GM23338 (cell line): ENCODE measurements around the gene CLDN2. TPM values are rescaled to one million over a fixed set of nuclear protein-coding genes. Genes with fewer than 3 reads are reported as not detected.

ENCODE experiments used
- ATAC-seq: fragments of 200-7000 bp; cut with Tn5 transposase; 3 replicates; pipeline ENCODE4 v1.9.1; 2020
- DNase-seq: peaks from one replicate; pipeline ENCODE4 v3.0.0-alpha.2; 2015; ENCODE audit warnings: low spot score
- H2AFZ ChIP-seq: fragments of 200-600 bp; sonication (generic); 2 replicates; pipeline ENCODE4 v1.8.0; 2016; ENCODE audit warnings: antibody characterized with exemption, mild to moderate bottlenecking, moderate library complexity
- H3F3A ChIP-seq: fragments of 200-600 bp; sonication (generic); replicated peaks from 2 replicates; pipeline ENCODE4 v1.8.0; 2017; ENCODE audit warnings: antibody characterized with exemption, mixed run types, low read depth
- H3K27ac ChIP-seq: fragments of 200-600 bp; sonication (generic); 2 replicates; pipeline ENCODE4 v1.6.1; 2016; ENCODE audit warnings: low read depth
- H3K27me3 ChIP-seq: fragments of 200-600 bp; sonication (generic); 2 replicates; pipeline ENCODE4 v1.8.0; 2016; ENCODE audit warnings: mild to moderate bottlenecking, mixed run types, moderate library complexity; ENCODE audit not compliant: insufficient read depth
- H3K36me3 ChIP-seq: fragments of 200-600 bp; sonication (generic); 2 replicates; pipeline ENCODE4 v1.8.0; 2016; ENCODE audit warnings: mild to moderate bottlenecking; ENCODE audit not compliant: insufficient read depth
- H3K4me1 ChIP-seq: fragments of 200-600 bp; sonication (generic); 2 replicates; pipeline ENCODE4 v1.8.0; 2016; ENCODE audit warnings: mild to moderate bottlenecking, moderate library complexity; ENCODE audit not compliant: insufficient read depth
- H3K4me2 ChIP-seq: fragments of 200-600 bp; sonication (generic); 2 replicates; pipeline ENCODE4 v1.7.1; 2017; ENCODE audit warnings: mixed run types
- H3K4me3 ChIP-seq: fragments of 200-600 bp; sonication (generic); 2 replicates; pipeline ENCODE4 v1.6.1; 2016; ENCODE audit warnings: mixed run types
- H3K79me2 ChIP-seq: fragments of 200-600 bp; sonication (generic); replicated peaks from 2 replicates; pipeline ENCODE4 v1.8.0; 2017; ENCODE audit warnings: mild to moderate bottlenecking; ENCODE audit not compliant: insufficient read depth
- H3K9me2 ChIP-seq: fragments of 200-600 bp; sonication (generic); 2 replicates; pipeline ENCODE4 v1.8.0; 2017; ENCODE audit not compliant: insufficient read depth
- H4K20me1 ChIP-seq: fragments of 200-600 bp; sonication (generic); replicated peaks from 2 replicates; pipeline ENCODE4 v1.8.0; 2017; ENCODE audit warnings: mild to moderate bottlenecking; ENCODE audit not compliant: insufficient read depth
- H3K27ac Mint-ChIP-seq: 2 replicates; pipeline ENCODE4 v1.8.0; 2020; ENCODE audit warnings: inconsistent platforms, mild to moderate bottlenecking, moderate library complexity, mixed read lengths
- H3K27me3 Mint-ChIP-seq: 3 replicates; pipeline ENCODE4 v1.8.0; 2022; ENCODE audit warnings: low read depth, mild to moderate bottlenecking, moderate library complexity, mixed read lengths, inconsistent platforms; ENCODE audit not compliant: insufficient read depth, poor library complexity
- H3K36me3 Mint-ChIP-seq: 3 replicates; pipeline ENCODE4 v1.8.0; 2021; ENCODE audit warnings: low read depth, mild to moderate bottlenecking, inconsistent platforms, moderate library complexity, mixed read lengths
- H3K4me1 Mint-ChIP-seq: 3 replicates; pipeline ENCODE4 v1.8.0; 2020; ENCODE audit warnings: mild to moderate bottlenecking, inconsistent platforms, mixed read lengths
- H3K4me3 Mint-ChIP-seq: 3 replicates; pipeline ENCODE4 v1.8.0; 2021; ENCODE audit warnings: moderate library complexity, mild to moderate bottlenecking, inconsistent platforms, mixed read lengths
- H3K9me3 Mint-ChIP-seq: 3 replicates; pipeline ENCODE4 v1.8.0; 2020; ENCODE audit warnings: moderate library complexity, mild to moderate bottlenecking, inconsistent platforms, mixed read lengths
- CREB1 ChIP-seq: fragments of 250-450 bp; sonication (Bioruptor Pico); IDR thresholded peaks from 2 replicates; pipeline ENCODE4 v1.5.0; 2020; ENCODE audit warnings: low read depth, mild to moderate bottlenecking, moderate library complexity
- EZH2 ChIP-seq: fragments of 200-600 bp; sonication (generic); IDR thresholded peaks from one replicate; pipeline ENCODE4 v1.8.0; 2017; ENCODE audit warnings: antibody characterized with exemption, mild to moderate bottlenecking, low read depth; ENCODE audit not compliant: unreplicated experiment
- EZH2phosphoT487 ChIP-seq: fragments of 200-600 bp; sonication (generic); IDR thresholded peaks from one replicate; pipeline ENCODE4 v1.8.1; 2018; ENCODE audit warnings: antibody characterized with exemption; ENCODE audit not compliant: unreplicated experiment
- JUNB ChIP-seq: IDR thresholded peaks from one replicate; pipeline ENCODE4 v1.6.1; 2016; ENCODE audit warnings: antibody characterized with exemption; ENCODE audit not compliant: unreplicated experiment
- NANOG ChIP-seq: IDR thresholded peaks from 2 replicates; pipeline ENCODE4 v1.6.1; 2016; ENCODE audit warnings: antibody characterized with exemption, borderline replicate concordance
- POLR2AphosphoS5 ChIP-seq: IDR thresholded peaks from 2 replicates; pipeline ENCODE4 v1.6.1; 2016; ENCODE audit warnings: antibody characterized with exemption, low read depth
- REST ChIP-seq: IDR thresholded peaks from one replicate; pipeline ENCODE4 v1.6.1; 2018; ENCODE audit warnings: antibody characterized with exemption; ENCODE audit not compliant: unreplicated experiment
- STAT1 ChIP-seq: IDR thresholded peaks from one replicate; pipeline ENCODE4 v1.6.1; 2016; ENCODE audit warnings: antibody characterized with exemption; ENCODE audit not compliant: unreplicated experiment
- ZNF114 ChIP-seq: fragments of 250-450 bp; sonication (Bioruptor Pico); IDR thresholded peaks from 2 replicates; pipeline ENCODE4 v1.5.0; 2020; ENCODE audit warnings: mild to moderate bottlenecking, moderate library complexity
- ZNF331 ChIP-seq: fragments of 250-450 bp; sonication (Bioruptor Pico); IDR thresholded peaks from 2 replicates; pipeline ENCODE4 v1.5.0; 2020; ENCODE audit warnings: low read depth, mild to moderate bottlenecking, moderate library complexity
- ZNF462 ChIP-seq: fragments of 250-450 bp; sonication (Bioruptor Pico); IDR thresholded peaks from 2 replicates; pipeline ENCODE4 v1.5.0; 2020; ENCODE audit warnings: mild to moderate bottlenecking, moderate library complexity
- polyA plus RNA-seq: library from polyadenylated mRNA; unstranded; fragments of >200 nt; fragmentation: Nextera tagmentation; extraction: Ambion mirVana; gene quantifications from 2 replicates; pipeline ENCODE4 v1.2.1, GENCODE V29; 2016
- total RNA-seq: library from RNA; depleted of rRNA; stranded (reverse); fragments of >200 nt; shearing (Covaris generic); gene quantifications from 2 replicates; pipeline ENCODE4 v1.2.3, GENCODE V29; 2014
- TF ChIP-seq, protein P1 (sequence below): IDR thresholded peaks from 2 replicates; pipeline ENCODE4 v1.6.1; 2016; ENCODE audit warnings: antibody characterized with exemption
- TF ChIP-seq, protein P2 (sequence below), 2 experiments: fragments of 200-600 bp in 1 of 2; sonication (generic) in 1 of 2; conservative IDR thresholded peaks; 2 replicates each; pipeline versions ENCODE4 v1.5.1 to v1.6.1; 2016 to 2017; ENCODE audit warnings: antibody characterized with exemption in 2 of 2, low read depth in 2 of 2, mild to moderate bottlenecking in 2 of 2, moderate library complexity in 1 of 2

CLDN2 gene
- total and polyA plus RNA-seq, 2 experiments from 2014 or later: not detected

DNA sequence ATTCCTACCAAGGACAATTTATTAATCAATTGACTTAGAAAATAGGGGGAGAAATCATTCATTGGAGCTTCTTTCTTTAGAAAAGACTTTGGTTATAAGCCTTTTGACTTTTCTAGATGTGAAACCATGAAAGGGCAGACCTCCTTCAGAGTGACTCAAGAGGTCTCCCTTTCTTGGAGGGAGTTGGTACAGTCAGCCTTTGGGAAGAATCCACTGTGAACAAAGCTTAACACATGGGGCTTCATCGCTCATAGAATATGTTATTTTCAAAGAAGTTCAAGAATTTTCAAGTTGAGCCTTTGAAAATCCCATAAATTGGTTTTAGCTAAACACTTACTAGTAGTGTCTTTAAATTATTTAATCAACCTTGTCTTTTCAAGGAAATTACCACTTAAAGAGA lies 45.1 kb upstream of the CLDN2 start:
- H3K36me3 ChIP-seq: no peaks in the 10 kb centered on the region
- ATAC-seq (no peak), DNase-seq (no peak)
- no peaks in the 10 kb centered on the region for H3K4me1 ChIP-seq
- H3K4me3 ChIP-seq: no peak overlapping the region
- TF ChIP-seq NANOG: no peak
- no peak for TF ChIP-seq EZH2
- no peak for TF ChIP-seq EZH2phosphoT487
- TF ChIP-seq ZNF114 (CRISPR knock-in tag): no peak
- no peak for TF ChIP-seq ZNF462
- no peak for TF ChIP-seq REST
- TF ChIP-seq, protein P1, sequence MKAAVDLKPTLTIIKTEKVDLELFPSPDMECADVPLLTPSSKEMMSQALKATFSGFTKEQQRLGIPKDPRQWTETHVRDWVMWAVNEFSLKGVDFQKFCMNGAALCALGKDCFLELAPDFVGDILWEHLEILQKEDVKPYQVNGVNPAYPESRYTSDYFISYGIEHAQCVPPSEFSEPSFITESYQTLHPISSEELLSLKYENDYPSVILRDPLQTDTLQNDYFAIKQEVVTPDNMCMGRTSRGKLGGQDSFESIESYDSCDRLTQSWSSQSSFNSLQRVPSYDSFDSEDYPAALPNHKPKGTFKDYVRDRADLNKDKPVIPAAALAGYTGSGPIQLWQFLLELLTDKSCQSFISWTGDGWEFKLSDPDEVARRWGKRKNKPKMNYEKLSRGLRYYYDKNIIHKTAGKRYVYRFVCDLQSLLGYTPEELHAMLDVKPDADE: no peak
- no peak for TF ChIP-seq JUNB
- TF ChIP-seq, protein P2, sequence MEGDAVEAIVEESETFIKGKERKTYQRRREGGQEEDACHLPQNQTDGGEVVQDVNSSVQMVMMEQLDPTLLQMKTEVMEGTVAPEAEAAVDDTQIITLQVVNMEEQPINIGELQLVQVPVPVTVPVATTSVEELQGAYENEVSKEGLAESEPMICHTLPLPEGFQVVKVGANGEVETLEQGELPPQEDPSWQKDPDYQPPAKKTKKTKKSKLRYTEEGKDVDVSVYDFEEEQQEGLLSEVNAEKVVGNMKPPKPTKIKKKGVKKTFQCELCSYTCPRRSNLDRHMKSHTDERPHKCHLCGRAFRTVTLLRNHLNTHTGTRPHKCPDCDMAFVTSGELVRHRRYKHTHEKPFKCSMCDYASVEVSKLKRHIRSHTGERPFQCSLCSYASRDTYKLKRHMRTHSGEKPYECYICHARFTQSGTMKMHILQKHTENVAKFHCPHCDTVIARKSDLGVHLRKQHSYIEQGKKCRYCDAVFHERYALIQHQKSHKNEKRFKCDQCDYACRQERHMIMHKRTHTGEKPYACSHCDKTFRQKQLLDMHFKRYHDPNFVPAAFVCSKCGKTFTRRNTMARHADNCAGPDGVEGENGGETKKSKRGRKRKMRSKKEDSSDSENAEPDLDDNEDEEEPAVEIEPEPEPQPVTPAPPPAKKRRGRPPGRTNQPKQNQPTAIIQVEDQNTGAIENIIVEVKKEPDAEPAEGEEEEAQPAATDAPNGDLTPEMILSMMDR (conservative IDR thresholded peaks at IDR 0.05; ENCODE audit: low read depth in 2 of 2): no peak
- TF ChIP-seq ZNF331: no peak
- TF ChIP-seq CREB1 (CRISPR knock-in tag): no peak
- TF ChIP-seq STAT1: no peak
- no peak for TF ChIP-seq POLR2AphosphoS5
- Mint-ChIP-seq H3K9me3 (no peaks in the 10 kb centered on the region), H3K27ac (no peak overlapping the region), H3K4me3 (no peak overlapping the region), H3K27me3 (no peaks in the 10 kb centered on the region), H3K4me1 (peaks cover 6% of the 10 kb centered on the region; the same call in 2 of the 3 replicates), H3K36me3 (no peaks in the 10 kb centered on the region)
- no peaks in the 10 kb centered on the region for H3K79me2 ChIP-seq
- H3K4me2 ChIP-seq: no peak overlapping the region
- no peaks in the 10 kb centered on the region for H3F3A ChIP-seq
- H3K27me3 ChIP-seq: no peaks in the 10 kb centered on the region
- H3K27ac ChIP-seq: no peak overlapping the region
- no peak overlapping the region for H2AFZ ChIP-seq
- no peaks in the 10 kb centered on the region for H3K9me2 ChIP-seq
- H4K20me1 ChIP-seq: no peaks in the 10 kb centered on the region
